GM12878 (cell line): ENCODE data around the gene PLCG2. TPM values are rescaled to one million over a fixed set of nuclear protein-coding genes. Genes with fewer than 3 reads are reported as not detected.

ENCODE experiments used
- BCL11A ChIP-seq: IDR thresholded peaks from 2 replicates; pipeline ENCODE4 v1.6.1; 2011; ENCODE audit warnings: low read depth, low read length
- CHD4 ChIP-seq: fragments of 200-600 bp; sonication (generic); IDR thresholded peaks from 2 replicates; pipeline ENCODE4 v1.6.1; 2016; ENCODE audit warnings: mild to moderate bottlenecking
- CREM ChIP-seq: IDR thresholded peaks from 2 replicates; pipeline ENCODE4 v1.6.1; 2014; ENCODE audit warnings: antibody characterized with exemption, low read depth
- DPF2 ChIP-seq: fragments of 450-650 bp; IDR thresholded peaks from 2 replicates; pipeline ENCODE4 v1.6.1; 2017; ENCODE audit warnings: mild to moderate bottlenecking
- EED ChIP-seq: sonication (generic); IDR thresholded peaks from 2 replicates; pipeline ENCODE4 v1.6.1; 2016; ENCODE audit warnings: antibody characterized with exemption, low read depth
- EGR1 ChIP-seq, 2 experiments: IDR thresholded peaks; 1 replicate in 1 of 2; 2 replicates in 1 of 2; pipeline ENCODE4 v1.6.1; 2011 to 2012; ENCODE audit warnings: low read depth in 2 of 2, low read length in 2 of 2, borderline replicate concordance in 1 of 2, mild to moderate bottlenecking in 1 of 2, moderate library complexity in 1 of 2
- FOXK2 ChIP-seq: fragments of 450-650 bp; IDR thresholded peaks from 2 replicates; pipeline ENCODE4 v1.6.1; 2017; ENCODE audit warnings: mild to moderate bottlenecking, moderate library complexity
- MYC ChIP-seq: IDR thresholded peaks from 2 replicates; pipeline ENCODE4 v1.6.1; 2011; ENCODE audit warnings: mild to moderate bottlenecking, low read length, moderate library complexity, inconsistent platforms; ENCODE audit not compliant: insufficient read depth, insufficient replicate concordance, insufficient read length, severe bottlenecking
- NFYA ChIP-seq: IDR thresholded peaks from 2 replicates; pipeline ENCODE4 v1.6.1; 2011; ENCODE audit warnings: low read depth, mild to moderate bottlenecking, low read length, improper control_type of control experiment, borderline replicate concordance
- NR2F1 ChIP-seq: fragments of 450-650 bp; conservative IDR thresholded peaks from 2 replicates; pipeline ENCODE4 v1.6.1; 2017; ENCODE audit warnings: mild to moderate bottlenecking
- RUNX3 ChIP-seq: IDR thresholded peaks from 2 replicates; pipeline ENCODE4 v1.6.1; 2012; ENCODE audit warnings: low read length, inconsistent platforms
- SREBF2 ChIP-seq: IDR thresholded peaks from 2 replicates; pipeline ENCODE4 v1.6.1; 2012; ENCODE audit warnings: mild to moderate bottlenecking, low read length
- TAF1 ChIP-seq: IDR thresholded peaks from 2 replicates; pipeline ENCODE4 v1.6.1; 2011; ENCODE audit warnings: mild to moderate bottlenecking, low read depth, low read length, borderline replicate concordance
- ZBED1 ChIP-seq: IDR thresholded peaks from 2 replicates; pipeline ENCODE4 v1.6.1; 2016; ENCODE audit warnings: borderline replicate concordance
- ZNF622 ChIP-seq: fragments of 450-650 bp; IDR thresholded peaks from 2 replicates; pipeline ENCODE4 v1.6.1; 2017; ENCODE audit warnings: mild to moderate bottlenecking, inconsistent platforms
- polyA plus RNA-seq, 11 experiments: library from polyadenylated mRNA; depleted of rRNA in 4 of 11; unstranded in 6 of 11; stranded (reverse) in 5 of 11; fragments of >200 nt; fragmentation: Nextera tagmentation in 4 of 11; fragmentation: Illumina TruSeq in 1 of 11; extraction: Ambion mirVana in 4 of 11; extraction: Trizol in 1 of 11; gene quantifications; 1 replicate in 1 of 11; 2 replicates in 10 of 11; pipeline versions ENCODE4 v1.2.1 to v1.2.3, GENCODE V29; 2011 to 2016; ENCODE audit warnings: inconsistent platforms in 2 of 11, missing spikeins in 2 of 11, low read depth in 1 of 11
- total RNA-seq, 4 experiments: library from RNA; depleted of rRNA in 3 of 4; stranded (reverse); fragments of >200 nt in 3 of 4; fragmentation: Illumina TruSeq in 1 of 4; extraction: Trizol in 1 of 4; gene quantifications; 2 replicates each; pipeline versions ENCODE4 v1.2.1 to v1.2.3, GENCODE V29; 2013 to 2021
- TF ChIP-seq, protein P1 (sequence below): fragments of 450-650 bp; formaldehyde crosslinking; IDR thresholded peaks from 2 replicates; pipeline ENCODE4 v1.5.0; 2022; ENCODE audit warnings: mild to moderate bottlenecking, missing genetic modification characterization
- TF ChIP-seq, protein P2 (sequence below): fragments of 450-650 bp; IDR thresholded peaks from 2 replicates; pipeline ENCODE4 v1.6.1; 2014; ENCODE audit warnings: mild to moderate bottlenecking
- TF ChIP-seq, protein P3 (sequence below): fragments of 450-650 bp; IDR thresholded peaks from 2 replicates; pipeline ENCODE4 v1.6.1; 2017; ENCODE audit warnings: mild to moderate bottlenecking
- TF ChIP-seq, protein P4 (sequence below): IDR thresholded peaks from 2 replicates; pipeline ENCODE4 v1.6.1; 2011; ENCODE audit warnings: low read depth, low read length, improper control_type of control experiment, borderline replicate concordance
- TF ChIP-seq, protein P5 (sequence below): IDR thresholded peaks from 2 replicates; pipeline ENCODE4 v1.6.1; 2012; ENCODE audit warnings: low read depth, low read length, improper control_type of control experiment
- TF ChIP-seq, protein P6 (sequence below): IDR thresholded peaks from 2 replicates; pipeline ENCODE4 v1.6.1; 2011; ENCODE audit warnings: low read depth, mild to moderate bottlenecking, low read length, moderate library complexity, borderline replicate concordance; ENCODE audit errors: extremely low read depth

Gene PLCG2
- total and polyA plus RNA-seq, 10 of the 15 experiments (the other 5 are each of a cell fraction or from before 2014, with no cell fraction given) = 47.6 to 256 (median 149) TPM

DNA sequence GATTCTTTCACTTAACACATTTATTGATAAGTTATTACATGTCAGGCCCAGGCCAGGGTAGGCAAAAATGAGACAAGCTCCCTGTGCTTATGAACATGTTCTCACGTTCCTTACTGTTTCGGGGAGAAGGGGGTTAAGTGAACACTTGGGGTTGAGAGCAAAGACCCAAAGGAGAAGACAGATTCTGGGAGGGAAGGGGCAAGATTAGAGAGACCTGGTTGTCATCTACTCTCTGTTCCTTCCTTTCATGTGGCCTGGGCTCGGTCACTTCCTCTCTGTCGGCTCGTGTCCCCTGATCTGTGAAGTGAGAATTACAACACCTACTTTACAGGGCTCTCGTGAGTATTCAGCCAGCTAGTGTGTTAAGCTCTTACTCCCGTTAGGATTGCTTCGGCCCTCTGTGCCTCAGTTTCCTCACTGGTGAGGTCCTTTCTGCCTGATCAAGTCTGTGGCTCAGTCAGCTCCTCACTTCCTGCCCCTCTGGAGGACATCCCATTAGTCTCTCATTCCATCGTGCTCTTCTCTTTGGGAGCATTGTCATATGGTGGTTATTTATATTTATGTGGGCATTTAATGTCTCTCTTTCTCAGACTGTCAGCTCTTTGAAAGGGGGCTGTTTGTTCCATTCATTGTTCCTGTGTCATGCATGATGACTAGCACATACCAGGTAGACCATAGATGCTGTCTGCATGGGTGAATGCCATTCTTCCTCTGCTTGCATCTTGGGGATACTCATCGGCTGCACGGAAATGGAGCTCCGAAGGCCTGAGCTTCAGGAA is 38.9 kb downstream of the PLCG2 start (continued):
- TF ChIP-seq, protein P1, sequence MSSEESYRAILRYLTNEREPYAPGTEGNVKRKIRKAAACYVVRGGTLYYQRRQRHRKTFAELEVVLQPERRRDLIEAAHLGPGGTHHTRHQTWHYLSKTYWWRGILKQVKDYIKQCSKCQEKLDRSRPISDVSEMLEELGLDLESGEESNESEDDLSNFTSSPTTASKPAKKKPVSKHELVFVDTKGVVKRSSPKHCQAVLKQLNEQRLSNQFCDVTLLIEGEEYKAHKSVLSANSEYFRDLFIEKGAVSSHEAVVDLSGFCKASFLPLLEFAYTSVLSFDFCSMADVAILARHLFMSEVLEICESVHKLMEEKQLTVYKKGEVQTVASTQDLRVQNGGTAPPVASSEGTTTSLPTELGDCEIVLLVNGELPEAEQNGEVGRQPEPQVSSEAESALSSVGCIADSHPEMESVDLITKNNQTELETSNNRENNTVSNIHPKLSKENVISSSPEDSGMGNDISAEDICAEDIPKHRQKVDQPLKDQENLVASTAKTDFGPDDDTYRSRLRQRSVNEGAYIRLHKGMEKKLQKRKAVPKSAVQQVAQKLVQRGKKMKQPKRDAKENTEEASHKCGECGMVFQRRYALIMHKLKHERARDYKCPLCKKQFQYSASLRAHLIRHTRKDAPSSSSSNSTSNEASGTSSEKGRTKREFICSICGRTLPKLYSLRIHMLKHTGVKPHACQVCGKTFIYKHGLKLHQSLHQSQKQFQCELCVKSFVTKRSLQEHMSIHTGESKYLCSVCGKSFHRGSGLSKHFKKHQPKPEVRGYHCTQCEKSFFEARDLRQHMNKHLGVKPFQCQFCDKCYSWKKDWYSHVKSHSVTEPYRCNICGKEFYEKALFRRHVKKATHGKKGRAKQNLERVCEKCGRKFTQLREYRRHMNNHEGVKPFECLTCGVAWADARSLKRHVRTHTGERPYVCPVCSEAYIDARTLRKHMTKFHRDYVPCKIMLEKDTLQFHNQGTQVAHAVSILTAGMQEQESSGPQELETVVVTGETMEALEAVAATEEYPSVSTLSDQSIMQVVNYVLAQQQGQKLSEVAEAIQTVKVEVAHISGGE = no peak
- TF ChIP-seq CREM (peak; percentile 71; the same call in 1 of the 2 replicates), EED (peak; percentile 87), FOXK2 (no peak), NR2F1 (peak; percentile 70), NFYA (no peak), TAF1 (peak; percentile 65), ZNF622 (no peak), BCL11A (peak; percentile 58), DPF2 (peak; percentile 89), ZBED1 (peak; percentile 89), CHD4 (no peak), RUNX3 (no peak), SREBF2 (no peak), EGR1 (IDR thresholded peaks at IDR 0.05; ENCODE audit: borderline replicate concordance in 1 of 2, low read depth in 2 of 2, low read length in 2 of 2) (0 out of 3 replicates have a peak, but pooled peaks of 1 of the 2 experiments have one; percentile 32), MYC (no peak)
- TF ChIP-seq, protein P2, sequence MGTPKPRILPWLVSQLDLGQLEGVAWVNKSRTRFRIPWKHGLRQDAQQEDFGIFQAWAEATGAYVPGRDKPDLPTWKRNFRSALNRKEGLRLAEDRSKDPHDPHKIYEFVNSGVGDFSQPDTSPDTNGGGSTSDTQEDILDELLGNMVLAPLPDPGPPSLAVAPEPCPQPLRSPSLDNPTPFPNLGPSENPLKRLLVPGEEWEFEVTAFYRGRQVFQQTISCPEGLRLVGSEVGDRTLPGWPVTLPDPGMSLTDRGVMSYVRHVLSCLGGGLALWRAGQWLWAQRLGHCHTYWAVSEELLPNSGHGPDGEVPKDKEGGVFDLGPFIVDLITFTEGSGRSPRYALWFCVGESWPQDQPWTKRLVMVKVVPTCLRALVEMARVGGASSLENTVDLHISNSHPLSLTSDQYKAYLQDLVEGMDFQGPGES = no peak
- TF ChIP-seq, protein P3, sequence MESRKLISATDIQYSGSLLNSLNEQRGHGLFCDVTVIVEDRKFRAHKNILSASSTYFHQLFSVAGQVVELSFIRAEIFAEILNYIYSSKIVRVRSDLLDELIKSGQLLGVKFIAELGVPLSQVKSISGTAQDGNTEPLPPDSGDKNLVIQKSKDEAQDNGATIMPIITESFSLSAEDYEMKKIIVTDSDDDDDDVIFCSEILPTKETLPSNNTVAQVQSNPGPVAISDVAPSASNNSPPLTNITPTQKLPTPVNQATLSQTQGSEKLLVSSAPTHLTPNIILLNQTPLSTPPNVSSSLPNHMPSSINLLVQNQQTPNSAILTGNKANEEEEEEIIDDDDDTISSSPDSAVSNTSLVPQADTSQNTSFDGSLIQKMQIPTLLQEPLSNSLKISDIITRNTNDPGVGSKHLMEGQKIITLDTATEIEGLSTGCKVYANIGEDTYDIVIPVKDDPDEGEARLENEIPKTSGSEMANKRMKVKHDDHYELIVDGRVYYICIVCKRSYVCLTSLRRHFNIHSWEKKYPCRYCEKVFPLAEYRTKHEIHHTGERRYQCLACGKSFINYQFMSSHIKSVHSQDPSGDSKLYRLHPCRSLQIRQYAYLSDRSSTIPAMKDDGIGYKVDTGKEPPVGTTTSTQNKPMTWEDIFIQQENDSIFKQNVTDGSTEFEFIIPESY = no peak
- TF ChIP-seq, protein P4, sequence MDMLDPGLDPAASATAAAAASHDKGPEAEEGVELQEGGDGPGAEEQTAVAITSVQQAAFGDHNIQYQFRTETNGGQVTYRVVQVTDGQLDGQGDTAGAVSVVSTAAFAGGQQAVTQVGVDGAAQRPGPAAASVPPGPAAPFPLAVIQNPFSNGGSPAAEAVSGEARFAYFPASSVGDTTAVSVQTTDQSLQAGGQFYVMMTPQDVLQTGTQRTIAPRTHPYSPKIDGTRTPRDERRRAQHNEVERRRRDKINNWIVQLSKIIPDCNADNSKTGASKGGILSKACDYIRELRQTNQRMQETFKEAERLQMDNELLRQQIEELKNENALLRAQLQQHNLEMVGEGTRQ = no peak
- TF ChIP-seq, protein P5, sequence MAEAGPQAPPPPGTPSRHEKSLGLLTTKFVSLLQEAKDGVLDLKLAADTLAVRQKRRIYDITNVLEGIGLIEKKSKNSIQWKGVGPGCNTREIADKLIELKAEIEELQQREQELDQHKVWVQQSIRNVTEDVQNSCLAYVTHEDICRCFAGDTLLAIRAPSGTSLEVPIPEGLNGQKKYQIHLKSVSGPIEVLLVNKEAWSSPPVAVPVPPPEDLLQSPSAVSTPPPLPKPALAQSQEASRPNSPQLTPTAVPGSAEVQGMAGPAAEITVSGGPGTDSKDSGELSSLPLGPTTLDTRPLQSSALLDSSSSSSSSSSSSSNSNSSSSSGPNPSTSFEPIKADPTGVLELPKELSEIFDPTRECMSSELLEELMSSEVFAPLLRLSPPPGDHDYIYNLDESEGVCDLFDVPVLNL = no peak
- TF ChIP-seq, protein P6, sequence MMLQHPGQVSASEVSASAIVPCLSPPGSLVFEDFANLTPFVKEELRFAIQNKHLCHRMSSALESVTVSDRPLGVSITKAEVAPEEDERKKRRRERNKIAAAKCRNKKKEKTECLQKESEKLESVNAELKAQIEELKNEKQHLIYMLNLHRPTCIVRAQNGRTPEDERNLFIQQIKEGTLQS = no peak
